NCI-H2227 (cell line): ENCODE measurements around the gene SPINT1.

ENCODE experiments used
- DNase-seq: peaks from one replicate; lab custom pipeline; 2025; ENCODE audit not compliant: unreplicated experiment; lab: John Stamatoyannopoulos, UW

SPINT1 gene

GRCh38 chr15:40828447-40829036 lies 15.3 kb upstream of the SPINT1 start, which contains the start of gene PPP1R14D:
TSS of gene PPP1R14D (minus strand) at chr15:40828708. CDS start at chr15:40828641, 67 bp downstream.
- no peak for DNase-seq

DNA sequence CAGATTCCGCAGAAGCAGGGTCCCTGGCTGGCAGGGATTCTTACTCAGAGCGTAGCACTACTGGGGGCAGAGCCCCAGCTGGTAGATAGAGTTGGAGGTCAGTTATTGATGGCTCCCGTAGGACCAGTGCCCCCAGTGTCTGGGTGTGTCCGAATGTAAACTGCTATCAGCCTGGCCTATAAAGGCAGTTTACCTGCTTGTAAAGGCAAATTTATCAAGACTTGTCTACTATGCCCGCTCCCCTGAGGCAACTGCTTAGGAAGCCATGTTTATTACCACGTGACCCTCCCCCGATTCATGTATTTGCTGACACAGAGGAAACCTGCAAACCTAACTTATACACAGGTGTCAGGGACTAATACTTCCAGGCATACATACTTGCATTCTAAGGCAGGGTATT lies 14.7 kb upstream of the SPINT1 start:
- DNase-seq: no peak

DNA sequence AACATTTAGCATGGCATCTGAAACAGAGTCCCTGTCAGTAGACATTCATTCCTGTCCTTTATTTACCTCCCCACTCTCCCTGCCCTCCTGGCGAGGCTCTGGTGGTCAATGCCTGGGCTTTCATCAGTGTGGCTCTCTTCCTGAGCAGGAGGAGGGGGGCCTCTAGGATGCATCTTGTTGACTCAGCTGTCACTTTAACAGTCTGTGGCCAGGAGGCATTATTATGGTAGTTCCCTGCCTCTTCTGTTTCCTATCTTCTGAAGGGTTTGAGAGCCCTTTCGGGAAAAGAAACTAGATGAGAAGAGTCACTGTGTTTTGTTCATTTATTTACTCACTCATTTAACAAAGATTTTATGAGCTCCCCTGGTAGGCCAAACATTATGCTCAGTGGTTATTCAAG lies 13.0 kb upstream of the SPINT1 start:
- DNase-seq: no peak

- DNase-seq: no peak
Measured at GRCh38 chr15:40831861-40832260, 12.0 kb upstream of the SPINT1 start.

DNA sequence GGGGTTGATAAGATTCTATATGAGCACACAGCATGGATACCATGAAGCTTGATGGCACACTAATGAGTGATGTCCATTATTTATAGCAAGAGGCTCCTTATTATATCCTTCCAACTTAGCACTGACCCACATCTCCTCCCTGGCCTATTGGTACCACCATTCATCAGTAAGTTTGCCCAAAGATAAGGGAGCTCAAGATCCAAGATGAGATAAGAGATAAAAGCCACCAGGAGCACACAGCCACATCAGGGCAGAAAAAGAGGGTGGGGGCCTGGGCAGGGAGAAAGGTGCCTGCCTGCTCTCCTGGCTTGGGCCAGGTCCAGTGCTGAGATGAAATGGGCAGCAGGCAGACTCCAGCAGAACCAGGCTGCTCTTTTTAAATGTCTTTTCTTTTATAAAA lies 10.9 kb upstream of the SPINT1 start:
- no peak for DNase-seq

- DNase-seq: no peak
Measured at GRCh38 chr15:40836020-40836419, 7.8 kb upstream of the SPINT1 start.

GRCh38 chr15:40838756-40839155 lies 5.1 kb upstream of the SPINT1 start:
- DNase-seq: no peak

GRCh38 chr15:40841741-40842140 lies 2.1 kb upstream of the SPINT1 start:
- no peak for DNase-seq

DNA sequence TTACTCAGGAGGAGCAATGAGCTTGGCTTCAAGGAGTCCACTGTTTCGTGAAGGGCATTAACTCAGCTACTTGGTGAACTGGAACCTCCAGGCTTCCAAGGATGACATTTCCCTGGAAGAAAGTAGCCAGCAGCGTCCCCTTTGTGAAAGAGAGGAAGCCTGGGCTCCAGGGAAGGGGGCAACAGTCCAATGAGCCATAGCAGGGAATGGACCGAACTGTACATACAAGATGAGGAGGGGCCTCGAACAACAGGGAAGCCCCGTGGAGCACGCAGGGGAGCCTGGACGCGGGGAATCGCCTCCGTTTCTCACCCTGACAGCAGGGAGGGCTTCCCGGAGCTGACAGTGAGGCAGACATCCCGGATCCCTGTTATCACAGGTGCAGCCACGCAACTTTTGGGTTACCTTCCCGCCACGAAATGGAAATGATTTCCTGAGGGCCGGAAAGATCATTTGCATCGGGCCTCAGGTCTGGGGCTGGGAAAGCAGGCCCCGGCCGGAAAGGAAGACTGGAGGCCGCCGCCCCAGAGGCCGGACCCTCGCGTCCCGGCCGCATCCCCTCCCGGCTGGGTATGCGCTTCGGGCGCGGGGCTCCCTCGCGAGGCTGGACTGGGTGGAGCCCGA lies 475 bp upstream of the SPINT1 start:
- DNase-seq: no peak

DNA sequence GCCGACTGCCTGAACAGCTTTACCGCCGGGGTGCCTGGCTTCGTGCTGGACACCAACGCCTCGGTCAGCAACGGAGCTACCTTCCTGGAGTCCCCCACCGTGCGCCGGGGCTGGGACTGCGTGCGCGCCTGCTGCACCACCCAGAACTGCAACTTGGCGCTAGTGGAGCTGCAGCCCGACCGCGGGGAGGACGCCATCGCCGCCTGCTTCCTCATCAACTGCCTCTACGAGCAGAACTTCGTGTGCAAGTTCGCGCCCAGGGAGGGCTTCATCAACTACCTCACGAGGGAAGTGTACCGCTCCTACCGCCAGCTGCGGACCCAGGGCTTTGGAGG lies 815 bp downstream of the SPINT1 start:
- DNase-seq: no peak

GRCh38 chr15:40845036-40845435 lies 1.2 kb downstream of the SPINT1 start:
- DNase-seq: no peak

DNA sequence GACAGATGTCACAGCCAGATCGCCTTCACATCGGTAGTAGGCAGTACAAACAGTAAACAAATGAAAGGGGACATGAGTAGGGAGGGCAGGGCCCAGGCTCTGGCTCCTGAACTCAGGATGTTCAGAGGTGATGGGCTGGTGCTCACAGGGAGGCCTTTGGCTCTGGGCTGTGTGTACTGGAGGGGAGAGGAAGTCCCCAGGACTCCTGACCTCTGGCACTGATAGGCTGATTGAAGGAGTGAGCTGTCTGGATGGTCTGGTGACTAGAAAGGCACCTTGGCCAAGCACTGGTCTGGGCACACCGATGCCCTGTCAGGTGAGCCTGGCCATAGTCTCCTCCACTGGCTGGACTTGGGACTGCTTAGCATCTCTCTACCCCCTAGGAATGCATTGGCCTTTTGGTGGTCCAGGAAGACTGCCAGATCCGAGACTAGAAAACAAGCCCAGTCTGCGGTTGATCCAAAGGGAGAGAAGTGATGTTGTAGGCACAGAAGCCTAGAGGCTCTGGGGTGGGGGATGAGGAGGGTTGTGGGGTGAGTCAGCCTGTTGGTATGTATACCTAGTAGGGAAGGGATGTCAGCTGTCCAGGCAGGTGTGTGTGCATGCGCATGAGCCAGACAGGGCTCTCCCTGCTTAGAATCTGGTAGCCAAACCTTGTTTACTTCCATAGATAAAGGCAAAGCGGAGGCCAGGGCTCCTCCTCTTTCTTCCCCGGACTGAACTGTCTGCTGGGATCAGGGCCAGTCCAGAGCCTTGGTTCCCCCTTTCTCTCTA lies 1.9 kb downstream of the SPINT1 start:
- no peak for DNase-seq

DNA sequence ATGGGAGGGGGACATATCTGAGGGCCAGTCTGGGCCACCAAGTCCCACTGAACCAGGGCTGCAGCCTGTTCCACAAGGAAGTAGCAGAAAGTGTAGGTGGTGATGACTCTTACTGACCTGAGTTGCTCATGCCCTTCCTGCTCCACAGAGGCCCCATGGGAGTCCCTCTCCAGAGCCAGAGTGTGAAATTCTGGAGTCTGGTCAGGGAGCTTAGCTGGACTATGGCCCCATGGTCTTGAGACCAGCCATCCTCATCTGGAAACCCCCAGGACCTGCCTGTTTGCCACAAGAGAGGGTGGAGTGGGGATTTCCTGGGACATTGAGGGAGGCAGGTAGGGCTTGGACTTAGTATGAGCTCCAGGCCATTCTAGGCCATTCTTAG lies 3.0 kb downstream of the SPINT1 start:
- DNase-seq: no peak

- DNase-seq: peak; percentile 65
Measured at GRCh38 chr15:40847223-40847961, 3.5 kb downstream of the SPINT1 start.

DNA sequence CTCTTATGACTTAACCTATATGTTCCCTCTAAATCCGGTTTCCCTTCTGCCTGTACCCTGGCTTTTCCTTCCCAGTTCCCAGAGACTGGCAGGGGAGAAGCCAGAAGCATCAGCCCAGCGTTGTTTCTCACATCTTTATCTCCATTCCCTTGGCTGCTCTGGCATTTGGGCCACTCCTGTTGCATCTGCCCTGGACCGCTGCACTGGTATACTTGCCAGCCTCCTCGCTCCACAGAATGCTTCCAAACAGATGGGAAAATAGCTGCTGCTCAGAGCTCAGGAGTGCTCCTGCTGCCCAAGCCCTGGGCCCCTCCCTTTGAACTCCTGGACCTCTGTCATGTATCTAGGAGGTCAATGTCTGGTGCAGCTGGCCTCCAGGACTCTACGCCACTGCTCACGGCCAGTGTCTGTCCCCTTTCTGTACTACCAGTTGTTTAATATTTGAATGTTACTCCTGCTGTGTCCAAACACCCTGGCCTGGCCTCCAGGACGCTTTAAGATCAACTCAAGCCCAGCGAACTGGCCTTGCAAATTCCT lies 6.8 kb downstream of the SPINT1 start:
- no peak for DNase-seq

DNA sequence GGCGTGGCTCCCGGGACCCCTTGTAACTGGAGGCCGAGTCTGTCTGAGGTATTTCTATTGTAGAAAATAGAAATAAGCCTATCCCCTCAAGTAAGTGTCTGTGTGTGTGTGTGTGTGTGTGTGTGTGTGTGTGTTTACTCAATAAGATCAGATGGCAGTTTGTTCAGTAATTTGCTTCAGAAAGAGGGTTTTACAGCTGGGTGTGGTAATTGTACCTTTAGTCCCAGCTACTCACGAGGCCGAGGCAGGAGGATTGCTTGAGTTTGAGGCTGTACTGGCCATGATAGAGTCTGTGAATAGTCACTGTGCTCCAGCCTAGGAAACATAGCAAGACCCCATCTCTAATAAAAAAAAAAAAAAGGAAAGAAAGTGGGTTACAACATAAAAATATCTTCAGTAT lies 8.7 kb downstream of the SPINT1 start:
- DNase-seq: no peak

- no peak for DNase-seq
Measured at GRCh38 chr15:40853241-40853890, 9.5 kb downstream of the SPINT1 start.

- no peak for DNase-seq
Measured at GRCh38 chr15:40854161-40854560, 10.3 kb downstream of the SPINT1 start.

- no peak for DNase-seq
Measured at GRCh38 chr15:40855706-40856234, 11.9 kb downstream of the SPINT1 start.

DNA sequence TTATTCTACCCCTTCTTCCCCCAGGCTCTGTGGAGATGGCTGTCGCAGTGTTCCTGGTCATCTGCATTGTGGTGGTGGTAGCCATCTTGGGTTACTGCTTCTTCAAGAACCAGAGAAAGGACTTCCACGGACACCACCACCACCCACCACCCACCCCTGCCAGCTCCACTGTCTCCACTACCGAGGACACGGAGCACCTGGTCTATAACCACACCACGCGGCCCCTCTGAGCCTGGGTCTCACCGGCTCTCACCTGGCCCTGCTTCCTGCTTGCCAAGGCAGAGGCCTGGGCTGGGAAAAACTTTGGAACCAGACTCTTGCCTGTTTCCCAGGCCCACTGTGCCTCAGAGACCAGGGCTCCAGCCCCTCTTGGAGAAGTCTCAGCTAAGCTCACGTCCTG lies 12.9 kb downstream of the SPINT1 start:
- no peak for DNase-seq
